Activated CD8-positive, alpha-beta T cell treated with anti-CD3 and anti-CD28 coated beads for 36 hours (primary cell): ENCODE data around the gene GFPT2. TPM values are rescaled to one million over a fixed set of nuclear protein-coding genes. Genes with fewer than 3 reads are reported as not detected.

Source experiments
- ATAC-seq: fragments of 200-7000 bp; cut with Tn5 transposase; one replicate; pipeline ENCODE4 v1.10.0; 2021; ENCODE audit warnings: mild to moderate bottlenecking, moderate library complexity
- CTCF ChIA-PET: fragments of 350-600 bp; sonication (Branson Sonifier 250); formaldehyde crosslinking; loops from one replicate; lab custom pipeline; 2021; ENCODE audit warnings: antibody characterized with exemption; lab: Charles Lee
- POLR2A ChIA-PET: fragments of 350-600 bp; sonication (Branson Sonifier 250); formaldehyde crosslinking; loops from one replicate; lab custom pipeline; 2021; ENCODE audit warnings: antibody characterized with exemption; lab: Charles Lee
- DNase-seq: peaks from one replicate; pipeline ENCODE4 v3.0.0-alpha.2; 2020
- H3K27ac Mint-ChIP-seq: one replicate; pipeline ENCODE4 v1.8.0; 2021; ENCODE audit warnings: mild to moderate bottlenecking, mixed read lengths
- H3K27me3 Mint-ChIP-seq: one replicate; pipeline ENCODE4 v1.8.0; 2021; ENCODE audit warnings: mixed read lengths
- H3K36me3 Mint-ChIP-seq: one replicate; pipeline ENCODE4 v1.8.0; 2021; ENCODE audit warnings: low read depth, mixed read lengths
- H3K4me1 Mint-ChIP-seq: one replicate; pipeline ENCODE4 v1.8.0; 2021; ENCODE audit warnings: low read depth, mixed read lengths
- H3K4me3 Mint-ChIP-seq: one replicate; pipeline ENCODE4 v1.8.0; 2021; ENCODE audit warnings: mild to moderate bottlenecking, moderate library complexity, mixed read lengths
- H3K9me3 Mint-ChIP-seq: one replicate; pipeline ENCODE4 v1.8.0; 2021; ENCODE audit warnings: mixed read lengths
- CTCF ChIP-seq: fragments of 200-600 bp; IDR thresholded peaks from one replicate; pipeline ENCODE4 v1.8.0; 2022; ENCODE audit warnings: antibody characterized with exemption, mild to moderate bottlenecking
- intact Hi-C: fragments of 100-400 bp; cut with micrococcal nuclease; formaldehyde crosslinking; loops from one replicate; pipeline ENCODE4 v1.10.0; 2022
- total RNA-seq, 2 experiments: library from RNA; stranded (reverse); gene quantifications; one replicate each; pipeline ENCODE4 v1.2.3, GENCODE V29; 2021

The GFPT2 gene
- total RNA-seq, 2 experiments from 2014 or later: not detected

- ChIA-PET CTCF (no interaction called here), POLR2A (interaction anchor here (0.6 kb wide), 1 partner anchor 1065 kb away, joined by 3 read pairs; no protein-coding TSS in a partner anchor)
- ATAC-seq: no peak
- Mint-ChIP-seq H3K27ac (no peak overlapping the region), H3K36me3 (no peaks in the 10 kb centered on the region), H3K9me3 (peaks cover 1% of the 10 kb centered on the region), H3K27me3 (peaks cover 9% of the 10 kb centered on the region), H3K4me1 (no peaks in the 10 kb centered on the region), H3K4me3 (no peak overlapping the region)
- TF ChIP-seq CTCF: no peak
- intact Hi-C loops: no loop called here
- no peak for DNase-seq
Measured at GRCh38 chr5:180399401-180400215, 46.5 kb upstream of the GFPT2 start.

GRCh38 chr5:180396926-180397325 is 43.8 kb upstream of the GFPT2 start:
- H3K4me3 Mint-ChIP-seq: no peak overlapping the region
- no peaks in the 10 kb centered on the region for H3K9me3 Mint-ChIP-seq
- intact Hi-C loops: no loop called here
- no peaks in the 10 kb centered on the region for H3K36me3 Mint-ChIP-seq
- H3K27ac Mint-ChIP-seq: no peak overlapping the region
- no peaks in the 10 kb centered on the region for H3K4me1 Mint-ChIP-seq
- no peak for DNase-seq
- ATAC-seq: no peak
- TF ChIP-seq CTCF: no peak
- ChIA-PET CTCF (interaction anchor here (0.9 kb wide), 1 partner anchor 68 kb away, joined by 3 read pairs; no protein-coding TSS in a partner anchor), POLR2A (no interaction called here)
- H3K27me3 Mint-ChIP-seq: peaks cover 5% of the 10 kb centered on the region

- Mint-ChIP-seq H3K9me3 (no peaks in the 10 kb centered on the region), H3K4me1 (no peaks in the 10 kb centered on the region), H3K27me3 (peaks cover 2% of the 10 kb centered on the region), H3K4me3 (no peak overlapping the region), H3K27ac (no peak overlapping the region), H3K36me3 (no peaks in the 10 kb centered on the region)
- ATAC-seq (no peak), DNase-seq (no peak)
- intact Hi-C loops: no loop called here
- CTCF ChIA-PET: no interaction called here
- no peak for TF ChIP-seq CTCF
- POLR2A ChIA-PET: interaction anchor here (0.6 kb wide), 1 partner anchor 433 kb away, joined by 3 read pairs; no protein-coding TSS in a partner anchor
Measured at GRCh38 chr5:180395540-180396274, 42.6 kb upstream of the GFPT2 start.

- intact Hi-C loops: no loop called here
- DNase-seq (no peak), ATAC-seq (no peak)
- Mint-ChIP-seq H3K27ac (no peak overlapping the region), H3K27me3 (peaks cover 2% of the 10 kb centered on the region), H3K4me1 (no peaks in the 10 kb centered on the region), H3K4me3 (no peak overlapping the region), H3K9me3 (no peaks in the 10 kb centered on the region), H3K36me3 (no peaks in the 10 kb centered on the region)
- ChIA-PET POLR2A (no interaction called here), CTCF (no interaction called here)
- no peak for TF ChIP-seq CTCF
Measured at GRCh38 chr5:180394031-180394636, 41.0 kb upstream of the GFPT2 start.
